PC-9 (cell line): ENCODE data around the gene KCNQ1OT1.

Source experiments
- EZH2 ChIP-seq: fragments of 200-600 bp; sonication (generic); IDR thresholded peaks from 2 replicates; pipeline ENCODE4 v1.8.0; 2017; ENCODE audit warnings: antibody characterized with exemption, low read depth
- TF ChIP-seq, protein P1 (sequence below): fragments of 200-600 bp; sonication (generic); conservative IDR thresholded peaks from 2 replicates; pipeline ENCODE4 v1.6.1; 2017; ENCODE audit warnings: mixed run types, antibody characterized with exemption, mild to moderate bottlenecking, moderate library complexity

DNA sequence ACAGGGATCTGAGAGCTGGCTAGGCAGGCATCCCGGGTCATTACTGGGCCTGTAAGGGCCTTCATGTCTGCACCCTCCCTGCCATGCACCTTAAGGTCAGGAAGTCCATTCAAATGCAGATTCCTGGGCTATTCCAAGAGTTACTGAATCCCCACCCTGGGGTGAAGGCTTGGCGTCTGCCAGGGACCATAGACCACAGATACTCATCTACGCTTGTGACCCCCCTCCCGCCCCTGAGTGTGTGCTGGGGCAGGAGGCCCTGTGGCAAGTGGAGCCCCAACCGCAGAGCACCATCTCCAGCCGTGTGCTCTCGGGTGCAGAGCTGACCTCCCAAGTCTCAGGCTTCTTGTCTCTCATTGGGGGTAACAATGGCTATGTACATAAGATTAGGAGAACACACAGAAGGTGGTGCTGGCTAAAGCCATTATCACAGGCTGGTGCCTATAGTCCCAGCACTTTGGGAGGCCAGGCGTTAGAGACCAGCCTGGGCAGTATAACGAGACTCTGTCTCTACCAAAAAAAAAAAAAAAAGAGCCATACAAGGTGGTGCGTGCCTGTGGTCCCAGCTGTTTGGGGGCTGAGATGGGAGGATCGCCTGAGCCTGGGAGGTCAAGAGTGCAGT is 19.1 kb upstream of the KCNQ1OT1 start:
- TF ChIP-seq, protein P1, sequence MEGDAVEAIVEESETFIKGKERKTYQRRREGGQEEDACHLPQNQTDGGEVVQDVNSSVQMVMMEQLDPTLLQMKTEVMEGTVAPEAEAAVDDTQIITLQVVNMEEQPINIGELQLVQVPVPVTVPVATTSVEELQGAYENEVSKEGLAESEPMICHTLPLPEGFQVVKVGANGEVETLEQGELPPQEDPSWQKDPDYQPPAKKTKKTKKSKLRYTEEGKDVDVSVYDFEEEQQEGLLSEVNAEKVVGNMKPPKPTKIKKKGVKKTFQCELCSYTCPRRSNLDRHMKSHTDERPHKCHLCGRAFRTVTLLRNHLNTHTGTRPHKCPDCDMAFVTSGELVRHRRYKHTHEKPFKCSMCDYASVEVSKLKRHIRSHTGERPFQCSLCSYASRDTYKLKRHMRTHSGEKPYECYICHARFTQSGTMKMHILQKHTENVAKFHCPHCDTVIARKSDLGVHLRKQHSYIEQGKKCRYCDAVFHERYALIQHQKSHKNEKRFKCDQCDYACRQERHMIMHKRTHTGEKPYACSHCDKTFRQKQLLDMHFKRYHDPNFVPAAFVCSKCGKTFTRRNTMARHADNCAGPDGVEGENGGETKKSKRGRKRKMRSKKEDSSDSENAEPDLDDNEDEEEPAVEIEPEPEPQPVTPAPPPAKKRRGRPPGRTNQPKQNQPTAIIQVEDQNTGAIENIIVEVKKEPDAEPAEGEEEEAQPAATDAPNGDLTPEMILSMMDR = no peak
- TF ChIP-seq EZH2 = no peak
